Ishikawa (cell line): ENCODE results near the gene ASS1.

Experiments
- CEBPB ChIP-seq: IDR thresholded peaks from 2 replicates; pipeline ENCODE4 v1.6.1; 2012
- CREB1 ChIP-seq: IDR thresholded peaks from 2 replicates; pipeline ENCODE4 v1.6.1; 2012; ENCODE audit warnings: low read depth
- EGR1 ChIP-seq: IDR thresholded peaks from 2 replicates; pipeline ENCODE4 v1.6.1; 2012
- EP300 ChIP-seq: IDR thresholded peaks from 2 replicates; pipeline ENCODE4 v1.6.1; 2012; ENCODE audit warnings: borderline replicate concordance
- FOXM1 ChIP-seq: IDR thresholded peaks from 2 replicates; pipeline ENCODE4 v1.6.1; 2012; ENCODE audit warnings: low read depth, borderline replicate concordance
- MAX ChIP-seq: IDR thresholded peaks from 2 replicates; pipeline ENCODE4 v1.6.1; 2012
- NFIC ChIP-seq: IDR thresholded peaks from 2 replicates; pipeline ENCODE4 v1.6.1; 2012
- RAD21 ChIP-seq: IDR thresholded peaks from 2 replicates; pipeline ENCODE4 v1.6.1; 2012; ENCODE audit warnings: low read depth
- REST ChIP-seq: IDR thresholded peaks from 2 replicates; pipeline ENCODE4 v1.6.1; 2012; ENCODE audit warnings: low read depth, mild to moderate bottlenecking
- TAF1 ChIP-seq: IDR thresholded peaks from 2 replicates; pipeline ENCODE4 v1.6.1; 2012; ENCODE audit warnings: low read depth, mild to moderate bottlenecking
- TCF12 ChIP-seq: IDR thresholded peaks from 2 replicates; pipeline ENCODE4 v1.6.1; 2012; ENCODE audit warnings: low read depth
- TEAD4 ChIP-seq: IDR thresholded peaks from 2 replicates; pipeline ENCODE4 v1.6.1; 2012
- USF1 ChIP-seq: IDR thresholded peaks from 2 replicates; pipeline ENCODE4 v1.6.1; 2012
- YY1 ChIP-seq: IDR thresholded peaks from 2 replicates; pipeline ENCODE4 v1.6.1; 2012; ENCODE audit warnings: low read depth
- ZBTB7A ChIP-seq: IDR thresholded peaks from 2 replicates; pipeline ENCODE4 v1.6.1; 2012; ENCODE audit warnings: low read depth

The ASS1 gene

GRCh38 chr9:130447193-130447816 is 2.5 kb downstream of the ASS1 start:
- TF ChIP-seq USF1 (no peak), TAF1 (no peak), EGR1 (no peak), RAD21 (no peak), REST (no peak), CEBPB (no peak), TCF12 (no peak), CREB1 (no peak), FOXM1 (no peak), NFIC (no peak), EP300 (no peak), MAX (no peak)

GRCh38 chr9:130448035-130448624 is 3.4 kb downstream of the ASS1 start:
- TF ChIP-seq YY1 (no peak), FOXM1 (no peak), CEBPB (no peak), TCF12 (no peak), NFIC (no peak)

GRCh38 chr9:130448771-130449603 is 4.2 kb downstream of the ASS1 start:
- TF ChIP-seq EGR1 (no peak), YY1 (no peak), RAD21 (no peak), TAF1 (no peak), MAX (no peak), CREB1 (no peak), CEBPB (no peak), TEAD4 (no peak), FOXM1 (no peak), USF1 (no peak), TCF12 (no peak), ZBTB7A (no peak), REST (no peak), EP300 (no peak)

- TF ChIP-seq EGR1, result no peak
These were observed 5.7 kb downstream of the ASS1 start for GRCh38 chr9:130450344-130451003.

- TF ChIP-seq TCF12, result no peak
- TF ChIP-seq USF1, result no peak
- no peak for TF ChIP-seq TEAD4
- TF ChIP-seq CREB1, result no peak
- TF ChIP-seq EP300, result no peak
- no peak for TF ChIP-seq FOXM1
- no peak for TF ChIP-seq ZBTB7A
- no peak for TF ChIP-seq EGR1
- TF ChIP-seq MAX, result no peak
- no peak for TF ChIP-seq NFIC
- TF ChIP-seq REST, result no peak
- no peak for TF ChIP-seq TAF1
- TF ChIP-seq YY1, result no peak
- no peak for TF ChIP-seq CEBPB
- TF ChIP-seq RAD21, result no peak
These were observed 6.2 kb downstream of the ASS1 start for GRCh38 chr9:130451004-130451390.
